Stomach (tissue), 19 donors: ENCODE measurements around the gene FOXL1. TPM values are rescaled to one million over a fixed set of nuclear protein-coding genes. Genes with fewer than 3 reads are reported as not detected.
A peak's percentile ranks its signal among the peaks of the same experiment; 100 is the strongest.

Experiments used
- DNase-seq, 2 donors: peaks; one replicate each; pipeline versions ENCODE4 v3.0.0 to v3.0.0-alpha.2; 2013 to 2019
- H3K27ac ChIP-seq, 5 donors: fragments of 200-600 bp in 4 of 5; sonication (generic) in 4 of 5; one replicate each; pipeline ENCODE4 v1.5.1; 2013 to 2019; ENCODE audit warnings: mild to moderate bottlenecking in 1 of 5, moderate library complexity in 1 of 5
- H3K27me3 ChIP-seq, 3 donors: fragments of 200-600 bp; sonication (generic); one replicate each; pipeline ENCODE4 v1.5.1; 2017 to 2019; ENCODE audit warnings: mixed run types in 1 of 3
- H3K36me3 ChIP-seq, 4 donors: fragments of 200-600 bp; sonication (generic); 1 replicate in 3 of 4; 2 replicates in 1 of 4; pipeline ENCODE4 v1.5.1; 2016 to 2019
- H3K4me1 ChIP-seq, 4 donors: fragments of 200-600 bp; sonication (generic); one replicate each; pipeline ENCODE4 v1.5.1; 2016 to 2019
- H3K4me3 ChIP-seq, 4 donors: fragments of 200-600 bp; sonication (generic) in 3 of 4; one replicate each; pipeline ENCODE4 v1.5.1; 2016 to 2019; ENCODE audit warnings: mild to moderate bottlenecking in 1 of 4
- H3K9me3 ChIP-seq, 4 donors: fragments of 200-600 bp; sonication (generic); one replicate each; pipeline ENCODE4 v1.5.1; 2016 to 2019
- EP300 ChIP-seq: sonication (generic); formaldehyde crosslinking; IDR thresholded peaks from one replicate; pipeline ENCODE4 v1.6.1; 2017; ENCODE audit warnings: antibody characterized with exemption
- POLR2A ChIP-seq, 4 donors: fragments of 450-650 bp; IDR thresholded peaks; one replicate each; pipeline ENCODE4 v1.6.1; 2016; ENCODE audit warnings: antibody characterized with exemption in 4 of 4, control low read depth in 2 of 4, mild to moderate bottlenecking in 1 of 4, moderate library complexity in 1 of 4
- POLR2AphosphoS5 ChIP-seq, 3 donors: sonication (generic); formaldehyde crosslinking; IDR thresholded peaks; one replicate each; pipeline ENCODE4 v1.6.1; 2016; ENCODE audit warnings: antibody characterized with exemption in 3 of 3
- WGBS, 5 donors: extraction: QIAGEN DNeasy Blood & Tissue Kit in 3 of 5; methylation state at CpG; one replicate each; pipeline versions ENCODE4 v1.1.5 to v1.1.7; 2013 to 2018; 5-methylcytosine and 5-hydroxymethylcytosine counted together
- intact Hi-C: fragments of 100-400 bp; cut with DNase I; formaldehyde crosslinking; loops from one replicate; pipeline ENCODE4 v1.15.1; 2023; ENCODE audit warnings: low total_unique reads
- long read RNA-seq, 10 donors: transcript quantifications; one replicate each; lab custom pipeline, GENCODE V29; 2026
- polyA plus RNA-seq, 3 donors: library from polyadenylated mRNA; stranded (reverse); fragments of 200-250 nt; gene quantifications; one replicate each; pipeline ENCODE4 v1.2.3, GENCODE V29; 2013
- total RNA-seq, 5 donors: library from RNA; depleted of rRNA; stranded (reverse); fragments of >200 nt; gene quantifications; one replicate each; pipeline versions ENCODE4 v1.1.0 to v1.2.3, GENCODE V29; 2014 to 2016
- TF ChIP-seq, protein P1 (sequence below), 7 experiments: fragments of 450-650 bp in 4 of 7; fragments of 200-600 bp in 3 of 7; sonication (generic) in 3 of 7; IDR thresholded peaks; one replicate each; pipeline ENCODE4 v1.5.1; 2016 to 2019; ENCODE audit warnings: antibody characterized with exemption in 7 of 7, control low read depth in 2 of 7, mild to moderate bottlenecking in 1 of 7
- donor health status: healthy with polysubstance abuse.
- donor health status: Bipolar disorder and iron deficiency.
- donor health status: healthy.

Gene FOXL1
- 10 to 100 TPM in 1 of 5 donors, 1 to 10 TPM in 2, not detected in 2; 3.0 to 12.7 (median 5.1) TPM for total RNA-seq
- polyA plus RNA-seq, result 1 to 10 TPM in 2 of 3 donors, under 1 TPM in 1; 0.60 to 6.7 (median 5.2) TPM
- long read RNA-seq, donor 1, partial matches to known transcripts, result 0 of 1 reads
- long read RNA-seq, donor 1, other reads (novel, unspliced or antisense), result 0 of 1 reads
- long read RNA-seq, donor 2, partial matches to known transcripts, result 0 of 3 reads
- long read RNA-seq, donor 2, other reads (novel, unspliced or antisense), result 0 of 3 reads
- long read RNA-seq, donor 3, partial matches to known transcripts, result 0 of 2 reads
- long read RNA-seq, donor 3, other reads (novel, unspliced or antisense), result 0 of 2 reads
- long read RNA-seq, donor 4, result 0 reads
- long read RNA-seq, donor 5, transcript FOXL1-201 (1 exons, 3,655 nt), result major isoform, 6 of 6 reads
- long read RNA-seq, donor 5, partial matches to known transcripts, result 0 of 6 reads
- long read RNA-seq, donor 5, other reads (novel, unspliced or antisense), result 0 of 6 reads
- long read RNA-seq, donor 6, transcript FOXL1-201 (1 exons, 3,655 nt), result major isoform, 8 of 8 reads
- long read RNA-seq, donor 6, partial matches to known transcripts, result 0 of 8 reads
- long read RNA-seq, donor 6, other reads (novel, unspliced or antisense), result 0 of 8 reads
- long read RNA-seq, donor 7, partial matches to known transcripts, result 0 of 4 reads
- long read RNA-seq, donor 7, other reads (novel, unspliced or antisense), result 0 of 4 reads
- long read RNA-seq, donor 8, partial matches to known transcripts, result 0 of 3 reads
- long read RNA-seq, donor 8, other reads (novel, unspliced or antisense), result 0 of 3 reads
- long read RNA-seq, donor 9, transcript FOXL1-201 (1 exons, 3,655 nt), result major isoform, 13 of 13 reads
- long read RNA-seq, donor 9, partial matches to known transcripts, result 0 of 13 reads
- long read RNA-seq, donor 9, other reads (novel, unspliced or antisense), result 0 of 13 reads
- long read RNA-seq, donor 10, partial matches to known transcripts, result 0 of 1 reads
- long read RNA-seq, donor 10, other reads (novel, unspliced or antisense), result 0 of 1 reads

DNA sequence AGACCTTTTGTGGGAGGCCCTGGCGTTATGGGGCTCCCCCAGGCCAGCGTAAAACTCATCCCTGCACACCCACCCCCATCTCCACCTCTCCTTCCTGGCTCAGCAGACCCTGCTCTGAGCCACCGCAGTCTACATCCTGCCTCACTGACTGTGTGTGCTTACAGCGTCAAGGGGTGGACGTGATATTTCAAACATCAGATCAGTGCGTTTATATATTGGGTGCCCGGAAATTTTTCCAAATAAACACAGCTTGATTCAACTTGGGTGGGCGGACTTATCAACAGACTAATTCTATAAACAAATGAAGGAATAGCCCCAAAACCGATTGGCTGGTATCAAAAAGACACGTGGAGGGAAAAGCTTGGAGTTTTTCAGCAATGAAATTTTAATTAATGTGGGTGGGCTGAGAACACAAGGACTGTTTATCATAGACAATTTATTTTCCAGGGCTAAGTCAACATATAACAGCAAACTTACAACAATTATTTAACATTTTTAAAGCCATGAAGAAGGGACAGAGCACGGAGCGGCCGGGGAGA is at the start of gene FOXL1:
TSS of gene FOXL1 (plus strand) at position 489 of the 539 bp plus-strand sequence. CDS start 175 bp downstream, outside the sequence.
- no peaks in the 10 kb centered on the region for H3K9me3 ChIP-seq
- TF ChIP-seq POLR2A (IDR thresholded peaks at IDR 0.05), result no peak
- TF ChIP-seq POLR2AphosphoS5 (IDR thresholded peaks at IDR 0.05), result peak in 1 of 3 donors; percentile 72
- peaks cover 20 to 91% (median 66%) of the 10 kb centered on the region in 3 donors for H3K27me3 ChIP-seq
- H3K27ac ChIP-seq, result peak within 1 kb of the TSS; percentile 61 to 78 (median 70)
- H3K4me1 ChIP-seq, result peaks cover 9 to 37% (median 28%) of the 10 kb centered on the region in 4 donors
- WGBS, 5 donors, result 18 to 38% (median 25%) methylated on average over 13 of the region's 13 CpGs
- no peaks in the 10 kb centered on the region for H3K36me3 ChIP-seq
- DNase-seq, result peak in 1 of 2 donors; percentile 69
- intact Hi-C loops, result no loop called here
- H3K4me3 ChIP-seq, result peak within 1 kb of the TSS; percentile 19 to 44 (median 28)

DNA sequence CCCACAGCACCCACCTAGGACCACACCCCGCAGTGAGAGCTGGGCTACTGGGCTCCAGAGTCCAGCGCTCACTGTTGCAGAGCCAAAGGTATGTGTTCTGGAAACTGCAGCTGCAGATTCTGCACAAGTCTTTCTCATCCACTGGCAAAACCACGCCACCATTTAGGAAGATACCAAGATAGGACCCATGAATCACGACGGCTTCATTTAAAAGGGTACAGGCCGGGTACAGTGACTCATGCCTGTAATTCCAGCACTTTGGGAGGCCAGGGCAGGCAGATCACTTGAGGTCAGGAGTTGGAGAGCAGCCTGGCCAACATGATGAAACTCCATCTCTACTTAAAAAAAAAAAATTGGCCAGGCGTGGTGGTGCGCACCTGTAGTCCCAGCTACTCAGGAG is 49.2 kb upstream of the FOXL1 start:
- intact Hi-C loops, result loop anchor here (10.0 kb wide), 1 partner anchor 704 kb away; no protein-coding TSS in a partner anchor
- no peak for DNase-seq
- 83 to 95% (median 89%) methylated on average over 8 of the region's 8 CpGs for WGBS, 5 donors
- H3K4me3 ChIP-seq, result no peak overlapping the region
- no peak overlapping the region for H3K27ac ChIP-seq
- no peaks in the 10 kb centered on the region for H3K27me3 ChIP-seq
- peaks cover 0 to 40% (median 29%) of the 10 kb centered on the region in 4 donors for H3K36me3 ChIP-seq
- TF ChIP-seq POLR2AphosphoS5 (IDR thresholded peaks at IDR 0.05) (no peak), EP300 (no peak), POLR2A (IDR thresholded peaks at IDR 0.05) (no peak)
- TF ChIP-seq, protein P1, sequence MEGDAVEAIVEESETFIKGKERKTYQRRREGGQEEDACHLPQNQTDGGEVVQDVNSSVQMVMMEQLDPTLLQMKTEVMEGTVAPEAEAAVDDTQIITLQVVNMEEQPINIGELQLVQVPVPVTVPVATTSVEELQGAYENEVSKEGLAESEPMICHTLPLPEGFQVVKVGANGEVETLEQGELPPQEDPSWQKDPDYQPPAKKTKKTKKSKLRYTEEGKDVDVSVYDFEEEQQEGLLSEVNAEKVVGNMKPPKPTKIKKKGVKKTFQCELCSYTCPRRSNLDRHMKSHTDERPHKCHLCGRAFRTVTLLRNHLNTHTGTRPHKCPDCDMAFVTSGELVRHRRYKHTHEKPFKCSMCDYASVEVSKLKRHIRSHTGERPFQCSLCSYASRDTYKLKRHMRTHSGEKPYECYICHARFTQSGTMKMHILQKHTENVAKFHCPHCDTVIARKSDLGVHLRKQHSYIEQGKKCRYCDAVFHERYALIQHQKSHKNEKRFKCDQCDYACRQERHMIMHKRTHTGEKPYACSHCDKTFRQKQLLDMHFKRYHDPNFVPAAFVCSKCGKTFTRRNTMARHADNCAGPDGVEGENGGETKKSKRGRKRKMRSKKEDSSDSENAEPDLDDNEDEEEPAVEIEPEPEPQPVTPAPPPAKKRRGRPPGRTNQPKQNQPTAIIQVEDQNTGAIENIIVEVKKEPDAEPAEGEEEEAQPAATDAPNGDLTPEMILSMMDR (IDR thresholded peaks at IDR 0.05), result no peak
- no peaks in the 10 kb centered on the region for H3K9me3 ChIP-seq
- peaks cover 0 to 17% (median 10%) of the 10 kb centered on the region in 4 donors for H3K4me1 ChIP-seq

DNA sequence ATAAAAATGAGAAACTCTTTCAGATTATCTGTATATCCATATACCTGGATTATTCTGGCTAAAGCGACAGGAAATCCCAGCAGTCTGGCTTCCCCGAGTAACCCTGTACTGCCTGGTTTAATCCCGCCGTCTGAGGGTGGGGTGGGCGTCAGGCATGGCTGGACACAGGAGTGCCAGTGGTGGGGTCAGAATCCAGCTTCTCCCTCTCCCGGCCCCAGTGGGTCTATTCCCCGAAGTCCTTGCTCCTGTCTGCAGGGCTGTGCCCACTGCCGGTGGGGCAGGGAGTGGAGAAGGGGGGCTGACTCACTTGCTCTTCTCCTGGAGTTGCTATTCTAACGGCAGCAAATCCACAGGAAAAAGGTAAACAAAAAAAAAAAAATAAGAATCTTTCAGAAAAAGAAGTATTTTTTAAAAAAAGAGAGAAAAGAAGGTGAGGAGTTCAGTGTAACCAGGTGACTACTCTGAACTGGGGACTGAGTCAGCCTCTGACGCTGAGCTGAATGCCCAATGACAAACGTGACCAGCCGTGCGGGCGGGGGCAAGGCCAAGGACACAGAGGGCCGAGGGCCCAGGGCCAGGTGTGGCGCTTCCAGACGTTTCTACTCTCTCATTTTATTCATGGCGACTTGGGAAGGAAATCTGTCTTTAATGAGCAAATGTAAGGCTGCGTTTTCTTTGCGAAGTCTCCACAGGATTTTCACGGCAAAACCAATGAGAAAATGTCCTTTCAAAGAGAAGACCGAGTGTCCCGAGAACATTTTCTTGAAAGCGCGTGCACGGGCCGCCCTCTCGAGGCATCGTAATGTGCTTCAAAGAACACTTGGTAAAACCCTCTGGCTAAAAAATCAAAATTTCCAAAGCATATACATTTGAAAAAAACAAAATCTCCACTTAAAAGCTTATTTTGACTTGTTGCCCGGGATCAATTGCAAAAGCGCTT is 47.8 kb upstream of the FOXL1 start:
- DNase-seq, result no peak
- Histone ChIP-seq H3K9me3 (no peaks in the 10 kb centered on the region), H3K4me3 (no peak overlapping the region), H3K4me1 (peaks cover 0 to 17% (median 10%) of the 10 kb centered on the region in 4 donors), H3K36me3 (peaks cover 0 to 51% (median 36%) of the 10 kb centered on the region in 4 donors), H3K27ac (peak overlapping the region; percentile 14 to 81 (median 71)), H3K27me3 (no peaks in the 10 kb centered on the region)
- WGBS, 5 donors, result 75 to 86% (median 79%) methylated on average over 31 of the region's 31 CpGs
- intact Hi-C loops, result no loop called here
- TF ChIP-seq POLR2A (IDR thresholded peaks at IDR 0.05) (no peak), POLR2AphosphoS5 (IDR thresholded peaks at IDR 0.05) (no peak), EP300 (no peak)
- TF ChIP-seq, protein P1 (IDR thresholded peaks at IDR 0.05), result no peak

DNA sequence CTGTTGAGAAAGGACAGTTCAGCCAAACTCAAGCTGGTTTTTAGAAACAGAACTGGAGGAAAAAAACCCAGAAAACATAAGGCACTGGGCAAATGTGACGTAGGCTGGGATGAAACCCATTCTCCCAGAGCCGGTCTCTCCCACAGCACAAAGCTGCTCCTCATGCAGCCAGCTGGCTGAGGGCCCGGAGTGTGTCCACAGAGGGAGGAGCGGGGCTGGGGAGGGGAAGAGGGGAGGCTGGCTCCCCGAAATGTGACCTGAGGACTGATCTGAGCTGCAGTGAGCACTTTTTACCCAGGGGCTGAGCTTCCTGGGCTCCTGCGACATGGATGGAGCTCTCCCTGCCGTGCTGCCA is 47.2 kb upstream of the FOXL1 start:
- peaks cover 0 to 17% (median 10%) of the 10 kb centered on the region in 4 donors for H3K4me1 ChIP-seq
- H3K36me3 ChIP-seq, result peaks cover 0 to 58% (median 42%) of the 10 kb centered on the region in 4 donors
- H3K4me3 ChIP-seq, result no peak overlapping the region
- 40 to 71% (median 59%) methylated on average over 5 to 7 of the region's 7 CpGs for WGBS, 5 donors
- TF ChIP-seq EP300, result no peak
- peak in 1 of 3 donors; percentile 10 for TF ChIP-seq POLR2AphosphoS5 (IDR thresholded peaks at IDR 0.05)
- peak in 1 of 2 donors; percentile 91 for DNase-seq
- intact Hi-C loops, result no loop called here
- H3K9me3 ChIP-seq, result no peaks in the 10 kb centered on the region
- H3K27ac ChIP-seq, result peak overlapping the region; percentile 33 to 81 (median 71)
- no peaks in the 10 kb centered on the region for H3K27me3 ChIP-seq
